Dermis microvascular lymphatic vessel endothelial cell (primary cell): ENCODE data around the gene SOCS3. TPM values are rescaled to one million over a fixed set of nuclear protein-coding genes. Genes with fewer than 3 reads are reported as not detected.

Experiments used
- DNase-seq, 2 donors: peaks; one replicate each; pipeline versions ENCODE4 v3.0.0 to v3.0.0-alpha.2; 2010; ENCODE audit warnings: low read depth in 2 of 2
- total RNA-seq: library from RNA; depleted of rRNA; stranded (reverse); fragments of >200 nt; gene quantifications from 2 replicates; pipeline ENCODE4 v1.2.1, GENCODE V29; 2014

Gene SOCS3
- total RNA-seq, result 35.8 and 58.2 TPM in 2 replicates

DNA sequence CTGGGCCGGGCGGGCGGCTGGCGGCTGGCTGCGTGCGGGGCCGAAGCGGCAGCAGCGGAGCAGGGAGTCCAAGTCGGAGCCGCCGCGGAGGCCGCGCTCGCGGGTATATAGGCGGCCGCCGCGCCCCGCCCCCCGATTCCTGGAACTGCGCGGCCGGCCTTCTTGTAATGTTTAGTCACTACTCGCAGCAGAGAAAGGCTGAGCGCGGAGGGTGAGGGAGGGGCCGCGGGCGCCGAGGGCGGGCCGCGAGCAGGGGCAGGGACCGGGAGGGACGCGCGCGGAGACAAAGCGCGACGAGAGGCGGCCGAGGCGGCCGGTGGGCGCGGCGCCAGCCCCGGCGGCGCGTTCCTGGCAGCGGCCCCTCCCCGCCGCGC is at the start of gene SOCS3:
Gene SOCS3 (minus strand): TSS at position 81 of the 374 bp plus-strand sequence. CDS start 982 bp downstream, outside the sequence.
- peak; percentile 86 to 97 for DNase-seq

DNA sequence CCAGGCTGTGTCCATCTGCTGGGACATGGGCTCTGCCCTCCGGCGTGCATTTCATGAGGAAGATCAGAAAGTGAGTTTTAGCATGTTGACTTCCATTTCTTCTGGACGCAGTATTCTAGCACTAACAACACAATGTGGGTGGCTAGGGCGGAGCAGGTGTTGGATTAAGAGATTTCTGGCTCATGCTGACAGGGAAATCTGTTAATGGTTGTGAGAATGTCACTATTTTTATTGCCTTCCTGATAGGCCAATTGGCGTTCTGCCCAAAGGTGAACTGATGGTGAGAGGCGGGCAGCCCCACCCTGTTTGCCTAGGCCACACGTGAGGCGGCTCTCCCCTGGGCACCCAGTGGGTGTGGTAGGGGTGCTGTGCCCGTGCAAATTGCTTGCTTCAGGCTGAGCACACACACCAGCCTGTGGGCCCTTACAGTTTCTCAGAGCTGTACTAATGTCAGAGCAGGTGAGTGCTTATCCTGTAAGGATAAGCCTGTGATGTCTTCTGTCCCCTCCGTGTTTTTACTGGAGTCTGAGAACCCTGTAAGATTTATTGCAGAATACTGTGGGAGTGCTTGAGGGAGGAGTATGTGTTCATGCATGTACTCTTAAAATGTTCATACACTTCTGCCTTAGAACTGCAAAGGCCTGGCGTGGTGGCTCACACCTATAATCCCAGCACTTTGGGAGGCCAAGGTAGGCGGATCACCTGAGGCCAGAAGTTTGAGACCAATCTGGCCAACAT is 49.5 kb upstream of the SOCS3 start:
- no peak for DNase-seq

- DNase-seq, result no peak
Measured at GRCh38 chr17:78408476-78409050, 48.7 kb upstream of the SOCS3 start.

DNA sequence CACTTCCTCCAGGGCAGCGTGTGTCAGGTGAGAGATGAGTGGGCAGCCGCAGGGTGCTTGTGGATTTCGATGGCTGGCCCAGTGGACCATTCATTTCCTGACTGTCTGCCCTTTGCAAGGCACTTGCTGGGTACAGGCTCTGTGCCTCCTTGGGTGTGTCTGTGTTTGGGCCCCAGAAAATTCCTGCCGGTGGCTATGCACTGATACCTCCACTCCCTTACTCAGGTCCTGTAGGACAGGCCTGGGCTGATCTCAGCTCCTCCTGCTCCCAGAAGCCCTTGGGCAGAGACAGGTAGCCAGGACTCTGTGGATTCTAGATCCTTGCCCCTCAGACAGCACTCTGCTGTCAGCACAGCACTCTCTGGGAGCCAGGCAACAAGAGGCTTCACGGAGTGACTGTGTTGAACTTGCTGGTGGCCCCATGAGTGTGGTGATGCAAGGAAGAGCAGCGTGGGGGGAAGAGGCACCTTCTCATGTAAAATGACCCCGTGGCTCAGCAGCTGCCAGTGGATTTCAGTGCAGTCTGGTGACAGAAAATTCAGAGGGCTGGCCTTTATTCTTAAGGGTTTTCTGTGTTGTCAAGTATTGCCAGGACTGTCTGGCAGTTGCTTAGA is 47.6 kb upstream of the SOCS3 start:
- DNase-seq, result no peak

GRCh38 chr17:78406920-78407319 is 47.0 kb upstream of the SOCS3 start:
- DNase-seq, result no peak

DNA sequence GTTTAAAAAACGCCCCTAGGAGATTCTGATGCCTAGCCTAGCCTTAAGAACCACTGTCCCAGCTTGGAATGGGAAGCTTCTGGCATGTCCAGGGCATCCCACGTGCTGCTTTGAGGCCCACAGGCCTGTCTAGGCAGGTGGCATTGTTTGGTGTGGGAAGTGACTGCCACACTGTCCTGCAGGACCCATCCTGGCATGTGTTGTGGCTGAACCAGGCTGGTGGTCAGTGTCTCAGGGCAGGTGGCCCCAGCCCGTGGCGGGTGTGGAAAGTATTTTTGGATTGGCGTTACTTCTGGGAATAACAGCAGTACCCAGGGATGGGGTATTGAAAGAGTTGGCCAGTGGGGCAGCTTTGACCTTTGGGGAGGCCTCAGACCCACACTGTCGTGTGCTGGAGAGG is 46.5 kb upstream of the SOCS3 start:
- DNase-seq, result no peak

- no peak for DNase-seq
Measured at GRCh38 chr17:78403822-78404221, 43.9 kb upstream of the SOCS3 start.

DNA sequence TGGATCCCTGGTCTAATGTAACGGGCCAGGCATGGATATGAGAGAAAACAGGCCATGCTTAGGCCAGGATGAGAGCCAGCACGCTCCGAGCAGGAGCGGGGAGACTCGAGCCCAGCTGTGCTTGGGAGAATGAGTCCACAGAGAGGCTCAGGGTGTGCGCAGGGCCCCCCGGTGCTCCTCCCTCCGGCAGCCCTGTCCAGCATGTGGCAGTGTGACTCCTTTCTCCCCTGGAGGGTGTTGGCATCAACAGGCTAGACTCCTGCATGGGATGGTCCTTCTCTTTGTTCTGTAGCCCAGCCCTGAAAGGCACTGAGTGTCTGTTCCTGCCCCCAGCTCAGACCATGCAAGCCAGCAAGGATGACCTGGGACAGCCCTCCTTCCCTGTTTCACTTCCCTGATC is 42.0 kb upstream of the SOCS3 start:
- DNase-seq, result no peak

DNA sequence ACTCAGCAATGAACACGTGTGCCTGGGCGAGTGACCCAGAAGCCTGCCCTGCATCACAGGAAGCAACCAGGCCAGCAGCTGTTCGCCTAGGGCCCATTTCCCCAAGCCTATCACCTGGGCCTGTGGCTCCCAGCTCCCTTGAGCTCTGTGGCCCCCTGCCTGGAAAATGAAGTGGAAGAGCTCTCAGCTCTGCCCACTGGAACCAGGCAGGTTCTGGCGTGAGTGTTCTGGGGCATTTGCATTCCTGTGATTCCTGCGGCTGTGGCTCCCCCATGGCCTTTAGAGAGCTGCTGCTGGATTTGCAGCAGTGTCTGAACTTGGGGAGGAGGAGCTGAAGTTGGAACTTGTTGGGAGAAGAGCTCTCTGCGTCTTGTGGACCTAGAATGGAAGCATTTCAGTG is 41.4 kb upstream of the SOCS3 start:
- no peak for DNase-seq

- DNase-seq, result no peak
Measured at GRCh38 chr17:78400581-78401240, 40.8 kb upstream of the SOCS3 start.

DNA sequence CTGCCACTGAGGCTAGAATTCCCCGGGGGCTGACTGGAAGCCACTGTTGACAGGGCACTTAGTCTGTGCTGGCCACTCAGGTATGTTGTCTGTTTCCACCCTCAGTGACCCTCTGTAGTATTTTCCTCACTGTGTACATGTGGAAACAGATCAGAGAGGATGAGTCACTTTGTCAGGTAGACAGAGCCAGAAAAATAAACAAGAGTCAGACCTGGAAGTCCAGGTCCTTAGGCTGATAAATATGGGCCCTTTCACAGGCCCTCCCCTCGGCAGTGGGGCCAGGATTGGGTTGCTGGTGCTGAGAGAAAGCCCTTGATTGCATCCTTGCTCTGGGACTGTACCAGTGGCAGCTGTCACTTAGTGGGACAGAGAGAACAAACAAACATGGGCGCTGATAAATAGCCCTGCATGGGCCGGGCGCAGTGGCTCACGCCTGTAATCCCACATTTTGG is 39.8 kb upstream of the SOCS3 start:
- no peak for DNase-seq

DNA sequence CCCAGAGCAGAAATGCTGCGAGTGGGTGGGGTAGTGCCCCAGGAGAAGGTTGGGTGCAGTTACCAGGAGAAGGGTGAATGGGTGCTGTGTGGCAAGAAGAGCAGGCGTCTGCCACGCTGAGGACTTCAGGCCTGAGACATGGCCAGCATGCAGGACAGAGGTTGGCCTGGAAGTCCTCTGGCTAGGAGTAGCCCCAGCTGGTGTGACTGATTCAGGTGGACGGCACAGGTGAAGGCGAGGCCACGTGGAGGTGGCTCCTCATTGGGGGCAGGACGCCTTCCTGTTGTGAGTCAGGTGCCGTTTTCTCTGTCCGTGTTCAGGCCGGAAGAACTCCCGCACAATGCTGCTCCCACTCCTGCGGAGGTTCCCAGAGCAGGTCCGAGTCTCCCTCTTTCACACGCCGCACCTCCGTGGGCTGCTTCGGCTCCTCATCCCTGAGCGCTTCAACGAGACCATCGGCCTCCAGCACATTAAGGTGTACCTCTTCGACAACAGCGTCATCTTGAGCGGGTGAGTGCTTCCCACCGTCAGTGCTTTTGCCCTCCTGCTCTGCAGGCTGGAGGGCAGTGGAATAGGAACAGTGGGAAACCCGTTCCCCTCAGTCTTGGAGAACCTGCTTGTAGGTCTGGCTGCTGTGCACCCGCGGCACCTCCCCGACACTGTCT is 39.3 kb upstream of the SOCS3 start:
- DNase-seq, result no peak

- DNase-seq, result no peak
Measured at GRCh38 chr17:78398390-78398789, 38.5 kb upstream of the SOCS3 start.

GRCh38 chr17:78397681-78398101 is 37.8 kb upstream of the SOCS3 start:
- DNase-seq, result no peak

DNA sequence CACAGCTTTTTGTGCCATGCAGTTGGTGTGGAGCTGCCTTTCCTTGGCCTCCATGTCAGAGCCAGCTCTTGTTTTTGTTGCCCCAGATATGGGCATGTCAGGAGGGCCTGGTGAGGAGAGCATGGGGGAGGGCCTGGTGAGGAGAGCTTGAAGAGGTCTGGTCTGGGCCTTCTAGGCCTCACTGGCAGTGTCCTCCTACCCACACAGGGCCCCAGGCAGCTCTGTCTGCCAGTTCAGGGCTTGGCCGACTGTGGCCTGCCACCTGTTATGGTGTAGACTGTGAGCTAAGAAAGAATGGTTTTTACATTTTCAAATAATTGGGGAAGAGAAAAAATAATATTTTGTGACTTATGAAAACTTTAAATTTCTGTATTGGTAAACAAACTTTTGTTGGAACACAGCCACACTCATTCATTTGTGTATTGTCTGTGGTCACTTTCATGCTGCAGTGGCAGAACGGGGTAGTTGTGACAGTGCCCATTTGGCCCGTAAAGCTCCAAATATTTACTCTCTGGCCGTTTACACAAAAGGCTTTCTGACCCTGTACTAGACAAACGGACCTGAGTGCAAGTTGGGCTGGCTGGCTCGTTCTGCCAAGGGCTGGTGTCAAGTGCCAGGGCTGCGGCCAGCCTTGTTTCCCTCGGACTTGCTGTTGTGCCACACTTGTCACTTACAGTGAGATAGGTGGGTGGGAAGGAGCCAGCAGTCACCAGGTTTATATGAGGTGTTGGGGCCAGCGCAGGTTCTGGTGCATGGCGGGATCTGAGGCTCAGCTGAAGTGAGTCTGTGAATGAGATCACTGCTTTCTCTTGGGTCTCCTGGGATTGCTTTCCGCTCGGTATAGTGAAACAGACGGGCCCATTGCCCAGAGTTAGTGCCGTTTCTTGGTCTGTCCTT is 36.8 kb upstream of the SOCS3 start:
- DNase-seq, result no peak

DNA sequence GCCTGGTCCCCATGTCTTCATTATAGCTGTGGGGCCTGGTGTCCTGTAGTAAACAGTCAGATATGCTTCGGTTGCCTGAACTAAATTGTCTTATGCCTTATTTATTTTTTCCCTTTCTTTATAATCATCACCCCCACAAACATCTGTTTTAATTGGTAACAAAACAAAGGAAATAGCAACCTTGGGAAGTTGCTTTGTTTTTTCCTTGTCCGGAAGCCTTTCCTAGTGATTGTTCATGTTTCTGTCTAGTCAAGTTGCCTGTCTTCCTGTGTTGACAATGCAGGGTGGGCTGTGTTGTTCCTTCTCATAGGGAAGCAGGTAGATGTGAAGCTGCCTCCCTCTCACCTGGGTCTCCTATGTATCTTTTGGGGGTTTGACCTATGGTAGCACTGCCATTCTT is 35.3 kb upstream of the SOCS3 start:
- peak in 1 of 2 donors; percentile 68 for DNase-seq

GRCh38 chr17:78394209-78394608 is 34.3 kb upstream of the SOCS3 start:
- DNase-seq, result no peak

DNA sequence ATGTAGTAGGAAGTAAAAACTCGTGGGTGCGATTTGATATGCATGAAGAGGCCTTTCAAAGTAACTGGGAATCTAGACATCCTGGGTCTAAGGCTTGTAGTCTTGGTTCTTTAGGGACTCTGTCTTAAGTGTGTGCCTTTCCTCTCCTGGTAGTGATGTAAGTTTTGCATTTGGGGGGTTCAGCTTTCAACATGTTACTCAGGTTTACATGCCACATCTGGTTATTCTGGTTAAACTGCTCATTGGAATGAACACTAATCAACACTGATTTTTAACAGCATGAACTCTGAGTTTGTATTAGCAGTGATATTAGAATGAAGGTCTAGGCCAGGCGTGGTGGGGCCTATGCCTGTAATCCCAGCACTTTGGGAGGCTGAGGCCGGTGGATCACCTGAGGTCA is 33.7 kb upstream of the SOCS3 start:
- no peak for DNase-seq

DNA sequence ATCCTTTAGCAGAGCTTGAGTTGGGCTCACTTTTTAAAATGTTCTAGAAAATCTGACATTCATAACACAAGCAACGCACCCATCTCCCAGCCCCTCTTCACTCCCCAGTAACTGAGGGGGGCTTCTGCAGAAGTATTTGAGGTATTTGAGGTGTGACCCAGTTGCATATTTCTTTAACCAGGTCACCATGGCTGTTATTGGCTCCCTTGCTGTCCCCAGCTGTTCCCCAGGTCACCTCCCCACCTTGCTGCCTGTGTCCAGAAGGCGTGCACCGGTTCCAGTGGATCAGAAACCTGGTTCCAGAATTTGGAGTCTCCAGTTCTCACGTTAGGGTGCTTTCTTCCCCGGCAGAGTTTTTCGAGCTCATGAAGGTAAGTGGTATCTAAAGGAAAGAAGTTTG is 32.4 kb upstream of the SOCS3 start:
- DNase-seq, result no peak

DNA sequence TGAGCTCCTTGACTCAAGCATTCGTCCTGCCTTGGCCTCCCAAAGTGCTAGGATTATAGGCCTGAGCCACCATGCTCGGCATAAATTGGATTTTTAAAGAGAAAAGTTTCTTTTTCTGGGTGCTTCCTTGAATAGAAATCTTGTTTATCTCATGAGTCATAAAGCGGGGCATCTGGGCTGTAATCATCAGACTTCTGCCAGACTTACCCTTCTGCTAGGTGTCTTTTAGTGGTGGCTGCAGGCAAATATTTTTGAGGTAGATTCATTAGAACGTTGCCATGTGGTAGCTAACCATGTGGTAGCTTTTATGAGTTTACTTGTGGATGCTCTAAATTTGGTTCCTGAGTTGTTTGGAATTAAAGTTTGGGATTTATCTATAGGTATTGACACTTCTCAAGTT is 32.0 kb upstream of the SOCS3 start:
- DNase-seq, result peak in 1 of 2 donors; percentile 79

- no peak for DNase-seq
Measured at GRCh38 chr17:78391051-78391431, 31.2 kb upstream of the SOCS3 start.
